ENCODE results near the gene NAT8L. TPM values are rescaled to one million over a fixed set of nuclear protein-coding genes. Genes with fewer than 3 reads are reported as not detected.
"Not testable (repeated sequence)": the region's sequence is repeated elsewhere in the genome, so short reads cannot be mapped to it uniquely, and the experiment has no call there.

Gene NAT8L, protein sequence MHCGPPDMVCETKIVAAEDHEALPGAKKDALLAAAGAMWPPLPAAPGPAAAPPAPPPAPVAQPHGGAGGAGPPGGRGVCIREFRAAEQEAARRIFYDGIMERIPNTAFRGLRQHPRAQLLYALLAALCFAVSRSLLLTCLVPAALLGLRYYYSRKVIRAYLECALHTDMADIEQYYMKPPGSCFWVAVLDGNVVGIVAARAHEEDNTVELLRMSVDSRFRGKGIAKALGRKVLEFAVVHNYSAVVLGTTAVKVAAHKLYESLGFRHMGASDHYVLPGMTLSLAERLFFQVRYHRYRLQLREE
- total RNA-seq (0.09 TPM), polyA plus RNA-seq (0.43 TPM)
- long read RNA-seq, donor 1, result 0 reads
- long read RNA-seq, donor 2, result 0 reads
- long read RNA-seq, donor 3, result 0 reads
- long read RNA-seq, donor 4, result 0 reads
- long read RNA-seq, donor 5, result 0 reads
- long read RNA-seq, donor 6, result 0 reads
- long read RNA-seq, donor 7, result 0 reads
- long read RNA-seq, donor 8, result 0 reads
- long read RNA-seq, donor 9, result 0 reads
- long read RNA-seq, donor 10, result 0 reads

DNA sequence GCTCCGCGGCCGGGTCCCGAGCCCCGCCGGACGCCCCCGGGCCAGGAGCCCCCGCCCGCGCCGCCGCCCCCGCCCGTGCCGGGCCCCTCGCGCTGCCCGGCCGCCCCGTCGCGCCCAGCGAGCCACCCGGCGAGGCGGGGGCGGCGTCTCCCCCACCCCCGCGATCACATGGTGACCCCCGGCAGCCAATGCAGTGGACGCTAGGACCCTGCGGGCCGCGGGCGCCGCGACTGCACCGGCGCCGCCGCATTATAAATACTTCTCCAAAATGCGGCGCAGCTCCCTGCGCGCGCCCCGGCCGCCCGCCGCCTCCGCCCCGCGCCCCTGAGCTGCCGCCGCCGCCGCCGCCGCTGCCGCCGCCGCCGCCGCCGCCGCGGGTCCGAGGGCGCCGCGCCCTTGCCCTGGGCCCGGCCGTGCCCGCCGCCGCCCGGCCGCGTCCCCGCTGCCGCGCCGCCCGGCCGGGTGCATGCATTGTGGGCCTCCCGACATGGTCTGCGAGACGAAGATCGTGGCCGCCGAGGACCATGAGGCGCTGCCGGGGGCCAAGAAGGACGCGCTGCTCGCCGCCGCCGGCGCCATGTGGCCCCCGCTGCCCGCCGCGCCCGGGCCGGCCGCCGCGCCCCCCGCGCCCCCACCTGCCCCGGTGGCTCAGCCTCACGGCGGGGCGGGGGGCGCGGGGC, at the start of gene NAT8L:
Gene NAT8L (plus strand): TSS at position 282 of the 680 bp plus-strand sequence. CDS start 185 bp downstream, at position 467.
- H3K9me3 ChIP-seq (ENCODE audit: control insufficient read depth in 2 of 2, insufficient read depth in 1 of 2, low read length in 1 of 2), result no peaks in the 10 kb centered on the region
- 1% methylated on average over 119 of the region's 119 CpGs for WGBS
- no peak within 1 kb of the TSS for H3K27ac ChIP-seq (ENCODE audit: low read depth in 1 of 2, low read length in 1 of 2)
- peak within 1 kb of the TSS in 1 of 2 donors; percentile 44 for H3K4me3 ChIP-seq (ENCODE audit: low read length in 2 of 2)
- peaks cover 53 to 80% of the 10 kb centered on the region in 2 donors for H3K27me3 ChIP-seq (ENCODE audit: control insufficient read depth in 2 of 2, insufficient read depth in 1 of 2, low read length in 1 of 2)
- H3K4me1 ChIP-seq (ENCODE audit: control insufficient read depth in 2 of 2, insufficient read depth in 2 of 2, low read length in 2 of 2), result peaks cover 3% of the 10 kb centered on the region in 2 donors
- no peaks in the 10 kb centered on the region for H3K36me3 ChIP-seq (ENCODE audit: control insufficient read depth in 2 of 2, insufficient read depth in 2 of 2, low read length in 1 of 2)
- no peak for DNase-seq (ENCODE audit: low read depth in 6 of 9, low spot score in 9 of 9)

DNA sequence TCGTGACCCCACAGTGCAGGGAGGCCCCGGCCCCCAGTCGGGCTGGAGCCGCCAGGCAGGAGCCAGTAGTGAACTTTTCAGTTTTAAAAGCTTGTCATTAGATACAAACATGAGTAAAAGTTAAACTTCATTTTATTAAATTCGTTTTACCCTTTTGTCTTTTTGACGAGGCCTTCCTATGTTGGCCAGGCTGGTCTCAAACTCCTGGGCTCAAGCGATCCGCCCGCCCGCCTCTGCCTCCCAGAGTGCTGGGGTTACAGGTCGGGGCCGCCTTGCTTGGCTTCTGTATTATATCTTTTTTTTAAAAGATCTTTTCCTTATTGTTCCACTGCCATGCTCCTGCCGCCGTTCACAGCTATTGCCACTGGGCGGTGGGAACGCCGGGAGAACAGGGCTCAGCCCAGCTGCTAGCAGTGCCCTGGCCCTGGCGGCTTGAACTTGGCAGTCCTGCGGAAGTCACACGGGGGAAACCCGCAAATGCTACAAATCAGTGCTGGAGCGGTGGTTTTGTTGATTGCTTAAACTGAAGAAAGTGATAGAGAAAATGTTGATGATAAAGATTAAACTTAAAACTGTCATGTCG, 49.4 kb upstream of the NAT8L start:
- peak in 4 of 9 donors; percentile 3 to 48 (median 24) for DNase-seq (ENCODE audit: low read depth in 6 of 9, low spot score in 9 of 9)
- H3K27me3 ChIP-seq (ENCODE audit: control insufficient read depth in 2 of 2, insufficient read depth in 1 of 2, low read length in 1 of 2), result peaks cover 0 to 39% of the 10 kb centered on the region in 2 donors
- H3K27ac ChIP-seq (ENCODE audit: low read depth in 1 of 2, low read length in 1 of 2), result peak overlapping the region; percentile 98 to 99
- peaks cover 11 to 16% of the 10 kb centered on the region in 2 donors for H3K4me1 ChIP-seq (ENCODE audit: control insufficient read depth in 2 of 2, insufficient read depth in 2 of 2, low read length in 2 of 2)
- peak overlapping the region; percentile 93 for H3K4me3 ChIP-seq (ENCODE audit: low read length in 2 of 2)
- WGBS, result 4% methylated on average over 23 of the region's 23 CpGs
- no peaks in the 10 kb centered on the region for H3K9me3 ChIP-seq (ENCODE audit: control insufficient read depth in 2 of 2, insufficient read depth in 1 of 2, low read length in 1 of 2)
- H3K36me3 ChIP-seq (ENCODE audit: control insufficient read depth in 2 of 2, insufficient read depth in 2 of 2, low read length in 1 of 2), result peaks cover 6 to 8% of the 10 kb centered on the region in 2 donors

DNA sequence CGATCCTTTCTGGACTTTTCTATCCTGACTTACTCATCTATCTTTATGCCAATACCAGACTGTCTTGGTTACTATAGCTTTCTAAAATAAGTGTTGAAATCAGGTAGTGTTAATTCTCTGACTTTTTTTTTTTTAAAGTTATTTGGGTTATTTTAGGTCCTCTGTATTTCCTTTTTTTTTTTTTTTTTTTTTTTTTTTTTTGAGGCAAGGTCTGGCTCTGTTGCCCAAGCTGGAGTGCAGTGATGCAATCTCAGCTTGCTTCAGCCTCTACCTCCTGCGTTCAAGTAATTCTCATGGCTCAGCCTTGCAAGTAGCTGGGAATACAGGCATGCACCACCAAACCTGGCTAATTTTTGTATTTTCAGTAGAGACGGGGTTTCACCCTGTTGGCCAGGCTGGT, 47.5 kb upstream of the NAT8L start:
- no peak for DNase-seq (ENCODE audit: low read depth in 6 of 9, low spot score in 9 of 9)
- peaks cover 11 to 16% of the 10 kb centered on the region in 2 donors for H3K4me1 ChIP-seq (ENCODE audit: control insufficient read depth in 2 of 2, insufficient read depth in 2 of 2, low read length in 2 of 2)
- no peaks in the 10 kb centered on the region for H3K36me3 ChIP-seq (ENCODE audit: control insufficient read depth in 2 of 2, insufficient read depth in 2 of 2, low read length in 1 of 2)
- H3K4me3 ChIP-seq (ENCODE audit: low read length in 2 of 2), result no peak overlapping the region
- no peak overlapping the region for H3K27ac ChIP-seq (ENCODE audit: low read depth in 1 of 2, low read length in 1 of 2)
- WGBS, result 96% methylated on average over 3 of the region's 3 CpGs
- H3K9me3 ChIP-seq (ENCODE audit: control insufficient read depth in 2 of 2, insufficient read depth in 1 of 2, low read length in 1 of 2), result no peaks in the 10 kb centered on the region
- peaks cover 0 to 42% of the 10 kb centered on the region in 2 donors for H3K27me3 ChIP-seq (ENCODE audit: control insufficient read depth in 2 of 2, insufficient read depth in 1 of 2, low read length in 1 of 2)

DNA sequence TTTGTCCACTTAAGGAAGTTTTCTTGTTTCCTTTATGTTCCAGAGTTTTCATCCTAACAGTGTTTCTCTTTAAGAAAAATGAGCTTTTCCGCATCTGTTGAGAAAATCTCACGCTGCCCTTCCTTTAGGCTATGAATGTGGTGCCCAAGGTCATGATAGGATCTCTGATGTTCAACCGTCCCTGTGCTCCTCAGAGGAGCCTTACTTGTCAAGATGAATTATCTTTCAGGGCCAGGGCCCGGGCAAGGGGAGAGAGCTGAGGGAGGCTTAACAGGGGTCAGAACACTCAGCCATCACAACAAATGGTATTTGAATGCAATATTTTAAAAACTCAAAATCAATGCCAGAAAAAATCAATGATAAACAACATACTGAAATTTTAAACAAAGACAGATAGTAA, 44.1 kb upstream of the NAT8L start:
- no peak overlapping the region for H3K4me3 ChIP-seq (ENCODE audit: low read length in 2 of 2)
- H3K36me3 ChIP-seq (ENCODE audit: control insufficient read depth in 2 of 2, insufficient read depth in 2 of 2, low read length in 1 of 2), result no peaks in the 10 kb centered on the region
- DNase-seq (ENCODE audit: low read depth in 6 of 9, low spot score in 9 of 9), result no peak
- peaks cover 0 to 59% of the 10 kb centered on the region in 2 donors for H3K27me3 ChIP-seq (ENCODE audit: control insufficient read depth in 2 of 2, insufficient read depth in 1 of 2, low read length in 1 of 2)
- H3K27ac ChIP-seq (ENCODE audit: low read depth in 1 of 2, low read length in 1 of 2), result no peak overlapping the region
- H3K4me1 ChIP-seq (ENCODE audit: control insufficient read depth in 2 of 2, insufficient read depth in 2 of 2, low read length in 2 of 2), result peaks cover 0 to 3% of the 10 kb centered on the region in 2 donors
- no peaks in the 10 kb centered on the region for H3K9me3 ChIP-seq (ENCODE audit: control insufficient read depth in 2 of 2, insufficient read depth in 1 of 2, low read length in 1 of 2)
- WGBS, result 93% methylated on average over 4 of the region's 4 CpGs

DNA sequence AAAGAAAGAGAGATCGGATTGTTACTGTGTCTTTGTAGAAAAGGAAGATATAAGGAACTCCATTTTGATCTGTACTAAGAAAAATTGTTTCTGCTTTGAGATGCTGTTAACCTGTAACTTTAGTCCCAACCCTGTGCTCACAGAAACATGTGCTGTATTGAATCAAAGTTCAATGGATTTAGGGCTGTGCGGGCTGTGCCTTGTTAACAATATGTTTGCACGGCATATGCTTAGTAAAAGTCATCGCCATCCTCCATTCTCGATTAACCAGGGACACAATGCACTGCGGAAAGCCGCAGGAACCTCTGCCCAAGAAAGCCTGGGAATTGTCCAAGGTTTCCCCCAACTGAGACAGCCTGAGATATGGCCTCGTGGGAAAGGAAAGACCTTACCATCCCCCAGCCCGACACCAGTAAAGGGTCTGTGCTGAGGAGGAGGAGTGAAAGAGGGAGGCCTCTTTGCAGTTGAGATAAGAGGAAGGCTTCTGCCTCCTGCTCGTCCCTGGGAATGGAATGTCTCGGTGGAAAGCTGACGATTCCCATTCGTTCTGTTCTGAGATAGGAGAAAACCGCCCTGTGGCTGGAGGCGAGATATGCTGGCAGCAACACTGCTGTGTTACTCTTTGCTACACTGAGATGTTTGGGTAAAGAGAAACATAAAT, 37.6 kb upstream of the NAT8L start:
- not testable (repeated sequence) for H3K4me1 ChIP-seq (ENCODE audit: control insufficient read depth in 2 of 2, insufficient read depth in 2 of 2, low read length in 2 of 2); H3K36me3 ChIP-seq (ENCODE audit: control insufficient read depth in 2 of 2, insufficient read depth in 2 of 2, low read length in 1 of 2); H3K9me3 ChIP-seq (ENCODE audit: control insufficient read depth in 2 of 2, insufficient read depth in 1 of 2, low read length in 1 of 2); H3K27ac ChIP-seq (ENCODE audit: low read depth in 1 of 2, low read length in 1 of 2); H3K4me3 ChIP-seq (ENCODE audit: low read length in 2 of 2); DNase-seq (ENCODE audit: low read depth in 6 of 9, low spot score in 9 of 9)
- WGBS, result 25% methylated on average over 15 of the region's 15 CpGs
- H3K27me3 ChIP-seq (ENCODE audit: control insufficient read depth in 2 of 2, insufficient read depth in 1 of 2, low read length in 1 of 2), result peaks cover 0 to 62% of the 10 kb centered on the region in 2 donors

DNA sequence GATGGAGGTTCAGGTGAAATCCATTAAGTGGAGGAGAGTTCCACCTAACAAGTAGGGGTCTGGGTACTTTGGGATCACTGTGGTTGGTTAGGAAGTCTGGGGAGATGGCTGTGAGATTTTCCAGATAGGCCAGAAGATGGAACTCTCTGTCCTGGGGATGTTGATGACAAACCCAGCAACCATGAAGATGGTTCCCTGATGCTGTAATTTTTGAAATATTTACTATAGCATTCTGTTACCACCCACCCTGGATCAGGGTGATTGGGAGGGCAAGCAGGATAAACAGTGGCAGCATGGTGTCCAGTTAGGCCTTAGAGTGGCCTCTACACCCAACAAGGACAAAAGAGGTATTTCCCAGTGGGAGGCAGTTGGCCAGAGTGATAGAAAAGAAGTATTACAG, 34.4 kb upstream of the NAT8L start:
- no peak for DNase-seq (ENCODE audit: low read depth in 6 of 9, low spot score in 9 of 9)
- Histone ChIP-seq H3K27ac (ENCODE audit: low read depth in 1 of 2, low read length in 1 of 2) (no peak overlapping the region), H3K27me3 (ENCODE audit: control insufficient read depth in 2 of 2, insufficient read depth in 1 of 2, low read length in 1 of 2) (peaks cover 0 to 44% of the 10 kb centered on the region in 2 donors), H3K4me3 (ENCODE audit: low read length in 2 of 2) (no peak overlapping the region), H3K4me1 (ENCODE audit: control insufficient read depth in 2 of 2, insufficient read depth in 2 of 2, low read length in 2 of 2) (no peaks in the 10 kb centered on the region), H3K9me3 (ENCODE audit: control insufficient read depth in 2 of 2, insufficient read depth in 1 of 2, low read length in 1 of 2) (peaks cover 2 to 8% of the 10 kb centered on the region in 2 donors), H3K36me3 (ENCODE audit: control insufficient read depth in 2 of 2, insufficient read depth in 2 of 2, low read length in 1 of 2) (no peaks in the 10 kb centered on the region)

DNA sequence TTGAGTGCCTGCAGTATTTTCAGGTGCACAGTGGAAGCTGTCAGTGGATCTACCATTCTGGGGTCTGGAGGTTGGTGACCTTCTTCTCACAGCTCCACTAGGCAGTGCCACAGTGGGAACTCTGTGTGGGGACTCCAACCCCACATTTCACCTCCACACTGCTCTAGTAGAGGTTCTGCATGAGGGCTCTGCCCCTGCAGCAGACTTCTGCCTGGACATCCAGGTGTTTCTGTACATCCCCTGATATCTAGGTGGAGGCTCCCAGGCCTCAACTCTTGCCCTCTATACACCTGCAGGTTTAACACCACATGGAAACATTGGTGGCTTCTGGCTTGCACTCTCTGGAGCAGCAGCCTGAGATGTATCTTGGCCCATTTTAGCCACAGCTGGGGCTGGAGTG, 33.3 kb upstream of the NAT8L start:
- no peaks in the 10 kb centered on the region for H3K4me1 ChIP-seq (ENCODE audit: control insufficient read depth in 2 of 2, insufficient read depth in 2 of 2, low read length in 2 of 2)
- peaks cover 0 to 35% of the 10 kb centered on the region in 2 donors for H3K27me3 ChIP-seq (ENCODE audit: control insufficient read depth in 2 of 2, insufficient read depth in 1 of 2, low read length in 1 of 2)
- no peak overlapping the region for H3K27ac ChIP-seq (ENCODE audit: low read depth in 1 of 2, low read length in 1 of 2)
- peaks cover 2 to 8% of the 10 kb centered on the region in 2 donors for H3K9me3 ChIP-seq (ENCODE audit: control insufficient read depth in 2 of 2, insufficient read depth in 1 of 2, low read length in 1 of 2)
- H3K36me3 ChIP-seq (ENCODE audit: control insufficient read depth in 2 of 2, insufficient read depth in 2 of 2, low read length in 1 of 2), result no peaks in the 10 kb centered on the region
- H3K4me3 ChIP-seq (ENCODE audit: low read length in 2 of 2), result no peak overlapping the region
- no peak for DNase-seq (ENCODE audit: low read depth in 6 of 9, low spot score in 9 of 9)

DNA sequence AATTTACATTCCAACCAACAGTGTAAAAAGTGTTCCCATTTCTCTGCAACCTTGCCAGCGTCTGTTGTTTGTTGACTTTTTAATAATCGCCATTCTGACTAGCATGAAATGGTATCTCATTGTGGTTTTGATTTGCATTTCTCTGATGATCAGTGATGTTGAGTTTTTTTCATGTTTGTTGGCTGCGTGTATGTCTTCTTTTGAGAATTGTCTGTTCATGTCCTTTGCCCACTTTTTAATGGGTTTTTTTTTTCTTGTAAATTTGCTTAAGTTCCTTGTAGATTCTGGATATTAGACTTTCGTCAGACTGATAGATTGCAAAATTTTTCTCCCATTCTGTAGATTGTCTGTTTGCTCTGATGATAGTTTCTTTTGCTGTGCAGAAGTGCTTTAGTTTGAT, 32.0 kb upstream of the NAT8L start:
- not testable (repeated sequence) for H3K4me1 ChIP-seq (ENCODE audit: control insufficient read depth in 2 of 2, insufficient read depth in 2 of 2, low read length in 2 of 2); H3K4me3 ChIP-seq (ENCODE audit: low read length in 2 of 2)
- 91% methylated on average over 4 of the region's 4 CpGs for WGBS

More for the DNA sequence above, 32.0 kb upstream of the NAT8L start:
- H3K36me3 ChIP-seq (ENCODE audit: control insufficient read depth in 2 of 2, insufficient read depth in 2 of 2, low read length in 1 of 2); H3K9me3 ChIP-seq (ENCODE audit: control insufficient read depth in 2 of 2, insufficient read depth in 1 of 2, low read length in 1 of 2); DNase-seq (ENCODE audit: low read depth in 6 of 9, low spot score in 9 of 9); H3K27ac ChIP-seq (ENCODE audit: low read depth in 1 of 2, low read length in 1 of 2): not testable (repeated sequence)
- peaks cover 0 to 22% of the 10 kb centered on the region in 2 donors for H3K27me3 ChIP-seq (ENCODE audit: control insufficient read depth in 2 of 2, insufficient read depth in 1 of 2, low read length in 1 of 2)

Data from thymus (tissue), 14 donors.